GM18868 (cell line): ENCODE data around the gene PKP4.

Source experiments
- ATAC-seq: cut with Tn5 transposase; IDR thresholded peaks from one replicate; pipeline ENCODE4 v1.9.1; 2021; ENCODE audit warnings: mild to moderate bottlenecking, moderate library complexity; ENCODE audit not compliant: unreplicated experiment

PKP4 gene

GRCh38 chr2:158582670-158583069 is 125.9 kb downstream of the PKP4 start:
- no peak for ATAC-seq

DNA sequence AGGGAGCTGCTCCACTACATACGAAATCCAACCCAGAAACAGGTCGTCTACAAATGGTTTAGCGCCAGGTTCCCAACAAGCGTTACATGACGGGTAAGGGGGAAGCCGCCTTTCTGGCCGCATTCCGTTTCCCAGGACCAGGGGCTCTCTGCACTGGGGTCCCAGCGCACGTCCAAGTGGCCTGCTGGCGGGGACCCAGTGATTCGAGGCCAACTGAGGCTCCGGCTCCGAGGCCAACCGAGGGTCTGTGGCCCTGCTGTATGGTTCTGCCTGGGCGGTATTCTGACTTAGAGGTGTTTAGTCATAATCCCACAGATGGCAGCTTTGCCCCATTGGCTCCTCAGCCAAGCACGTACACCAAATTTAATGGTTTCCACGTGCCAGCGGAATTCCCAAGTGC is 127.2 kb downstream of the PKP4 start:
- no peak for ATAC-seq

GRCh38 chr2:158586491-158586890 is 129.7 kb downstream of the PKP4 start:
- ATAC-seq: peak; percentile 79

DNA sequence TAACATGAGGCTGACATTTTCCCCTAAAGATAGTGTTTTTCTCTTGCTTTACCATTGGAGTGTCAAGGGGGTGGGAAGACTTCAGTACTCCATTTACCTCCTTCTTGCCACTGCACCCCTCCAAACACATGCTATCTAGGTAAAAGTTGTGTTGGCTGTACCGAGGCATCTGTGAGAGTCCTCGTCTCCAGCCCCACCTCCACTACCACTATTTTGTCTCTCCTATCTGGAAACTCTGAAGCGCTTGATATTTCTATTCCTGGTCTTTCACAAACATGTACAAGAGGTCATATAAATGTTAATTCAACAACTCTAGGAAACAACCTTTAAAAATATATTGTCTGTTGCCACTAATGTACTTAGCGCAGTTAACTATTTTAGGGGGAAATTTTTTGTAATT is 132.6 kb downstream of the PKP4 start:
- no peak for ATAC-seq

DNA sequence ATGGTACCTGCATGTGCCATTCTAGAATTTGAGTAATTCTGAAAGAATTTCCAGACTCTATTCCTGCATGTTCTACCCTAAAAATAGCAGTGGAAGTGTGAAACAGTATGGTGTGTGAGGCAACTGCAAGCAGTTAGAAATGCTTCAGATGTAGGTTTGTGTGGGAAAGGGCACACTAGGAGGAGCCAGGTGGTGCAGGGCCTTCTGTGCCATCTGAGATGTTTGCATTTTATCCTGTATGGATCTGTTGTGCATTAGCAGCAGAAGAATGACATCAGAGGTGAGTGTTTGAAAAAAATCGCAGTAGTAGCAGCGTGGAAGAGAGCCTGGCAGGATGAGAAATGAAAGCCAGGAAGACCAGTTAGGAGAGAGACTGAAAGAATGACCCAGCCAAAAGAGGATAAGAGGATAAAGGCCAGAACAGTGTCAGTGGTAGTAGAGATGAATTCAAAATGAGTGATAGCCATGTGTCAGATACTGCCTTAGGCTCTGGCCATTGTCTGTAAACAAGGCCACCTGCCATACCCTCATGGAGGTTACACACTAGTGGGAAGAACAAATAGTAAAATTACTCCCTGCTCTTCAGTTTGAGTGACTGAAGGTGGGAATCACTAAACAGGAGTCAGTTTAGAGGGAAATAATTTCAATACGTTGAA is 142.2 kb downstream of the PKP4 start:
- ATAC-seq: no peak

- ATAC-seq: no peak
Observed at GRCh38 chr2:158599609-158600008, 142.9 kb downstream of the PKP4 start.

GRCh38 chr2:158600155-158600802 is 143.5 kb downstream of the PKP4 start:
- no peak for ATAC-seq

- no peak for ATAC-seq
Observed at GRCh38 chr2:158602027-158602426, 145.3 kb downstream of the PKP4 start.

- no peak for ATAC-seq
Observed at GRCh38 chr2:158603205-158603604, 146.5 kb downstream of the PKP4 start.

- no peak for ATAC-seq
Observed at GRCh38 chr2:158603986-158604385, 147.2 kb downstream of the PKP4 start.

GRCh38 chr2:158610059-158610458 is 153.3 kb downstream of the PKP4 start:
- no peak for ATAC-seq

DNA sequence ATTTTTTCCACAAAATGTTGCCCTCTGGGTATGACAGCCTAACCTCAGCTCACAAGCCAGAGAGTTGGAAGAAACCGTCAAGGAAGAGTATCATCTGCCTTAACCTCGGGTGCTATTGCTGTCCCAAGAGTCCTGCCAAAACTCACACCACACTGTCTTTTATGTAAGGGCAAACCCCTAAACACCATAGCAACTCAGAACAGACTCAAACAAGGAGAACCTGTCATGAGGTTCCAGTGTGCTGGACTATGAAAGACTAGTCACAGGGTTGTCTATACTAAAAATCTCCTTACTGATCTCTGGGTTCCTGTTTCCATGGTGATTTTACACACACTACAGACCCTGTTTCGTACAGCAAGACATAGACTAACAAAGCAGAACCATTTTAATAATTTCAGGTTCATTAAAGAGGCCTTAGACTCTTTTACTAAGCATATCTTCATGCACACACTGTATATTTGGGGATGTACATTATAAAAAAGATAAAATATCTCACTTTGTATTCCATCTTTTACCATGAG is 159.8 kb downstream of the PKP4 start:
- ATAC-seq: no peak

- peak; percentile 7 for ATAC-seq
Observed at GRCh38 chr2:158618891-158619490, 162.2 kb downstream of the PKP4 start.

DNA sequence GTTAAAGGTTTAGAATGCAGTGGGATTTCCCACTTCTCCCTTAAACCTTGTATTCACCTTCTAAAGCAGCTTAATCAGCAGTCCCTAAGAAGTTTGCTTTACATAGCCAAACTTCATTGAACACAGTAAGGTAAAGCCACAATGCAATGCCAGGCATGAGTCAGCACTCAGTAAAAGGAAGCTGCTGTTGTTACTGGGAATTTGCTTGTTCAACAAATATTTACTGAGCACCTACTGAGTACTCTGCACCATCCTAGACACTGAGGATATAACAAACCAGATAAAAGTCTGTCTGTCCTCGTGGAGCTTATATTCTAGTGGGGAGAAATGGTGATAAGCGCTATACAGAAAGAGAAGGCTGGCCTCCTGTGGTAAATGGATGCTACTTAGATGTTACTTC is 162.7 kb downstream of the PKP4 start:
- ATAC-seq: peak; percentile 64

DNA sequence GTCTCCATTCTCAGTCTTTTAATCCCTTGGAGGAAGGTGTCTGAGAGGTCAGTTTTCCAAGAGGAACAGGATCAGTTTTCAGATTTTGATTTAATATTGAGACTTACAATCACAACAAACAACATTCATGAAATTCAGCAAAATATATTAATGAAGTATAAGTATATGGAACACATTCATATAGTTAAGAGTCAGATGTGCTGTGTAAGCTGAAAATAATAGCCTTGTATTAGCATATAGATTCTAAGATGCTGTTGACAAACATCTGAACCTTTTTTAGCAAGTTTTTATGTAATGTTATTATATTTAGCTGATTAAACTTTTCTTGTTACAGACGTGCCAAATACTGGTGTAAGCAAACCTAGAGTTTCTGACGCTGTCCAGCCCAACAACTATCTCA is 163.9 kb downstream of the PKP4 start:
- ATAC-seq: no peak

GRCh38 chr2:158624071-158624667 is 167.4 kb downstream of the PKP4 start:
- no peak for ATAC-seq

- no peak for ATAC-seq
Observed at GRCh38 chr2:158624961-158625360, 168.2 kb downstream of the PKP4 start.

DNA sequence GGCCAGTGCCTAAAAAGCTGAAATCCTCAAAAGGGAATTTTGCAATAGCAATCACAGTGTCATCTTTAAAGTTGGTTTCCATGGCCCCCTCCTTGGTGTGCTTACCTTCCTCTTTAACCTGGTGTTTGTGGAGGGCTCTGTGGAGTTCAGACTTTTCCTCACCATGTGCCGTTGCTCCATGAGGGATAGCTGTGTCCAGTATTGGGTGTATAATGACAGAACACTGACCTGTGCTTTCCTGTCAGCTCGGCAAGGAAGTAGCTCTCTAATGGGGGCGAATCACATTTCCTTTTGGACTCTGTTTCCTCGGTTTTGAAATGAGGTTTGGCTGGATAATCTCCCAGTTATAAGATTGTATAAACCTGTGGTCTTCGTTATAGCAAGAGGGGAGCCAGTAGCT is 172.4 kb downstream of the PKP4 start:
- no peak for ATAC-seq

DNA sequence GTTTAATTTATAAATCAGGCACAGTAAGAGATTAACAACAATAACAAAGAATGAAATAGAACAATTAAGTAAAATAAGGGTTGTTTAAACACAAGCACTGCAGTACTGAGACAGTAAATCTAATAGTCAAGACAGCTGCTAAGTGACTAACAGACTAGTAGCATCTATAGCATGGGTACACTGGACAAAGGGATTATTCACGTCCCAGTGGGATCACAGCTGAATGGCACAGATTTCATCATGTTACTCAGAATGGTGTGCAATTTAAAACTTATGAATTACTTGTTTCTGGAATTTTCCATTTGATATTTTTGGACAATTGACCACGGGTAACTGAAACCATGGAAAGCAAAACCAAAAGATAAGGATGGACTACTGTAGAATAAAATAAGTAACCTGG is 176.5 kb downstream of the PKP4 start:
- ATAC-seq: no peak

DNA sequence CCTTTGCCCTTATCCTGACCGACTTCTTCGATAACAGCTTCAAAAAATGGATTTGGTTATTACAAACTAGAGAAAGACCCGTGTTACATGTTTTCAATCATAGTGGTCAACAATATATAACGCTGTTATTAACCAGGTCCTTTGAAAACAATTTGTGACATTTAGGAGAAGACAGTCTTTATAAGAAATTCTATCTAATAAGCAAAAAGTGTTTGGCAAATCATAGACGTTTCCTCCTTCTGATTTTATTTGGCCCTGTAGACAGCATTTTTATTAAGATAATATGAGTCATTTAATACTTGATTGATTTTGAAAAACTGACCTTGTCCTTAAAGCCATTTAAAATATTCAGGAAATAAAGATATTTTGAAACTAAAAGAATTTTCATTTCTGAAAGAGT is 177.9 kb downstream of the PKP4 start:
- ATAC-seq: no peak

GRCh38 chr2:158635961-158636601 is 179.3 kb downstream of the PKP4 start:
- ATAC-seq: no peak
